K562 (cell line): ENCODE measurements around the gene SLC24A3. TPM values are rescaled to one million over a fixed set of nuclear protein-coding genes. Genes with fewer than 3 reads are reported as not detected.

Source experiments
- CSDE1 ChIP-seq, 2 experiments: fragments of 450-650 bp; IDR thresholded peaks; 2 replicates each; pipeline ENCODE4 v1.6.1; 2016; ENCODE audit warnings: mild to moderate bottlenecking in 1 of 2
- NFXL1 ChIP-seq: fragments of 450-650 bp; formaldehyde crosslinking; IDR thresholded peaks from 2 replicates; pipeline ENCODE4 v1.4.0; 2021; ENCODE audit warnings: mild to moderate bottlenecking
- RBM14 ChIP-seq: fragments of 200-400 bp; formaldehyde crosslinking; IDR thresholded peaks from 2 replicates; pipeline ENCODE4 v1.6.1; 2018; ENCODE audit warnings: low read depth, mild to moderate bottlenecking, low read length, moderate library complexity, borderline replicate concordance; ENCODE audit not compliant: insufficient read depth
- TAF9B ChIP-seq: fragments of 450-650 bp; IDR thresholded peaks from 2 replicates; pipeline ENCODE4 v1.6.1; 2018; ENCODE audit warnings: mild to moderate bottlenecking; ENCODE audit not compliant: partially characterized antibody
- polyA plus RNA-seq, 8 experiments: library from polyadenylated mRNA; depleted of rRNA in 4 of 8; stranded (reverse) in 5 of 8; unstranded in 3 of 8; fragments of >200 nt; fragmentation: Nextera tagmentation in 2 of 8; fragmentation: Illumina TruSeq in 1 of 8; extraction: Ambion mirVana in 2 of 8; extraction: Trizol in 1 of 8; gene quantifications; 2 replicates each; pipeline versions ENCODE4 v1.2.1 to v1.2.3, GENCODE V29; 2011 to 2014; ENCODE audit warnings: inconsistent platforms in 1 of 8, missing spikeins in 1 of 8
- total RNA-seq, 7 experiments: library from RNA; depleted of rRNA in 6 of 7; stranded (reverse); fragments of >200 nt in 6 of 7; fragmentation: Illumina TruSeq in 2 of 7; extraction: Trizol in 2 of 7; gene quantifications; 2 replicates each; pipeline versions ENCODE4 v1.2.1 to v1.2.3, GENCODE V29; 2011 to 2021; ENCODE audit warnings: low replicate concordance in 1 of 7
- TF ChIP-seq, protein P1 (sequence below): sonication (generic); formaldehyde crosslinking; IDR thresholded peaks from 2 replicates; pipeline ENCODE4 v1.8.1; 2023; ENCODE audit warnings: missing genetic modification reagents, mild to moderate bottlenecking, borderline replicate concordance
- TF ChIP-seq, protein P2 (sequence below): fragments of 450-650 bp; IDR thresholded peaks from 2 replicates; pipeline ENCODE4 v1.6.1; 2016; ENCODE audit warnings: missing biosample characterization, missing genetic modification characterization
- TF ChIP-seq, protein P3 (sequence below): fragments of 450-650 bp; formaldehyde crosslinking; IDR thresholded peaks from 2 replicates; pipeline ENCODE4 v1.4.0; 2020; ENCODE audit warnings: mild to moderate bottlenecking

SLC24A3 gene
- total and polyA plus RNA-seq, 9 of the 15 experiments (the other 6 are each of a cell fraction or from before 2014, with no cell fraction given) = not detected

DNA sequence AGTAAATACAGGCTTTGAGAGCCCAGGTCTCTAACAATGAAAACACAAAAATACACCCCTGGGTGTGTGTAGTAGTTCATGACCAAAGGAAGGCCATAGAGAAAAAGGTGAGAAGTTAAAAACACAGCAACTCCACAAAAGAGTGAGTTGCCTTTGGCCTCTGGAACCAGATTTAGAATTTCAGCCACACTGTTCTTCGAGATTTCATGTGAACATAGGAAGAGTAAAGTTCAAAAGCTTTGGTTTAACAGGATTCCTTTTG, 502.1 kb downstream of the SLC24A3 start (continued):
- TF ChIP-seq, protein P1, sequence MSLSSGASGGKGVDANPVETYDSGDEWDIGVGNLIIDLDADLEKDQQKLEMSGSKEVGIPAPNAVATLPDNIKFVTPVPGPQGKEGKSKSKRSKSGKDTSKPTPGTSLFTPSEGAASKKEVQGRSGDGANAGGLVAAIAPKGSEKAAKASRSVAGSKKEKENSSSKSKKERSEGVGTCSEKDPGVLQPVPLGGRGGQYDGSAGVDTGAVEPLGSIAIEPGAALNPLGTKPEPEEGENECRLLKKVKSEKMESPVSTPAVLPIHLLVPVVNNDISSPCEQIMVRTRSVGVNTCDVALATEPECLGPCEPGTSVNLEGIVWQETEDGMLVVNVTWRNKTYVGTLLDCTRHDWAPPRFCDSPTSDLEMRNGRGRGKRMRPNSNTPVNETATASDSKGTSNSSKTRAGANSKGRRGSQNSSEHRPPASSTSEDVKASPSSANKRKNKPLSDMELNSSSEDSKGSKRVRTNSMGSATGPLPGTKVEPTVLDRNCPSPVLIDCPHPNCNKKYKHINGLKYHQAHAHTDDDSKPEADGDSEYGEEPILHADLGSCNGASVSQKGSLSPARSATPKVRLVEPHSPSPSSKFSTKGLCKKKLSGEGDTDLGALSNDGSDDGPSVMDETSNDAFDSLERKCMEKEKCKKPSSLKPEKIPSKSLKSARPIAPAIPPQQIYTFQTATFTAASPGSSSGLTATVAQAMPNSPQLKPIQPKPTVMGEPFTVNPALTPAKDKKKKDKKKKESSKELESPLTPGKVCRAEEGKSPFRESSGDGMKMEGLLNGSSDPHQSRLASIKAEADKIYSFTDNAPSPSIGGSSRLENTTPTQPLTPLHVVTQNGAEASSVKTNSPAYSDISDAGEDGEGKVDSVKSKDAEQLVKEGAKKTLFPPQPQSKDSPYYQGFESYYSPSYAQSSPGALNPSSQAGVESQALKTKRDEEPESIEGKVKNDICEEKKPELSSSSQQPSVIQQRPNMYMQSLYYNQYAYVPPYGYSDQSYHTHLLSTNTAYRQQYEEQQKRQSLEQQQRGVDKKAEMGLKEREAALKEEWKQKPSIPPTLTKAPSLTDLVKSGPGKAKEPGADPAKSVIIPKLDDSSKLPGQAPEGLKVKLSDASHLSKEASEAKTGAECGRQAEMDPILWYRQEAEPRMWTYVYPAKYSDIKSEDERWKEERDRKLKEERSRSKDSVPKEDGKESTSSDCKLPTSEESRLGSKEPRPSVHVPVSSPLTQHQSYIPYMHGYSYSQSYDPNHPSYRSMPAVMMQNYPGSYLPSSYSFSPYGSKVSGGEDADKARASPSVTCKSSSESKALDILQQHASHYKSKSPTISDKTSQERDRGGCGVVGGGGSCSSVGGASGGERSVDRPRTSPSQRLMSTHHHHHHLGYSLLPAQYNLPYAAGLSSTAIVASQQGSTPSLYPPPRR (CRISPR knock-in tag) = no peak
- TF ChIP-seq CSDE1 (IDR thresholded peaks at IDR 0.05) (no peak), RBM14 (no peak), NFXL1 (CRISPR knock-in tag) (no peak), TAF9B (no peak)
- TF ChIP-seq, protein P2, sequence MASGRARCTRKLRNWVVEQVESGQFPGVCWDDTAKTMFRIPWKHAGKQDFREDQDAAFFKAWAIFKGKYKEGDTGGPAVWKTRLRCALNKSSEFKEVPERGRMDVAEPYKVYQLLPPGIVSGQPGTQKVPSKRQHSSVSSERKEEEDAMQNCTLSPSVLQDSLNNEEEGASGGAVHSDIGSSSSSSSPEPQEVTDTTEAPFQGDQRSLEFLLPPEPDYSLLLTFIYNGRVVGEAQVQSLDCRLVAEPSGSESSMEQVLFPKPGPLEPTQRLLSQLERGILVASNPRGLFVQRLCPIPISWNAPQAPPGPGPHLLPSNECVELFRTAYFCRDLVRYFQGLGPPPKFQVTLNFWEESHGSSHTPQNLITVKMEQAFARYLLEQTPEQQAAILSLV (tag) = no peak
- TF ChIP-seq, protein P3, sequence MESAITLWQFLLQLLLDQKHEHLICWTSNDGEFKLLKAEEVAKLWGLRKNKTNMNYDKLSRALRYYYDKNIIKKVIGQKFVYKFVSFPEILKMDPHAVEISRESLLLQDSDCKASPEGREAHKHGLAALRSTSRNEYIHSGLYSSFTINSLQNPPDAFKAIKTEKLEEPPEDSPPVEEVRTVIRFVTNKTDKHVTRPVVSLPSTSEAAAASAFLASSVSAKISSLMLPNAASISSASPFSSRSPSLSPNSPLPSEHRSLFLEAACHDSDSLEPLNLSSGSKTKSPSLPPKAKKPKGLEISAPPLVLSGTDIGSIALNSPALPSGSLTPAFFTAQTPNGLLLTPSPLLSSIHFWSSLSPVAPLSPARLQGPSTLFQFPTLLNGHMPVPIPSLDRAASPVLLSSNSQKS (CRISPR knock-in tag) = no peak
- TF ChIP-seq, all 486 proteins: peak for 0
